ENCODE measurements around the gene LATS2.

- no peak for TF ChIP-seq POLR2A (IDR thresholded peaks at IDR 0.05; ENCODE audit: extremely low read depth, insufficient read length)
- TF ChIP-seq CTCF (IDR thresholded peaks at IDR 0.05; ENCODE audit: low read depth, low read length), result no peak
- TF ChIP-seq MYC (IDR thresholded peaks at IDR 0.05; ENCODE audit: low read depth, low read length), result no peak
- TF ChIP-seq MAX (IDR thresholded peaks at IDR 0.05; ENCODE audit: low read depth, low read length), result no peak
These were observed 44.9 kb downstream of the LATS2 start for GRCh38 chr13:21016487-21016886.
